HS-5 (cell line): ENCODE measurements around the gene TOM1L2.
"Not testable (repeated sequence)": the region's sequence is repeated elsewhere in the genome, so short reads cannot be mapped to it uniquely, and the experiment has no call there.

ENCODE experiments used
- DNase-seq: peaks from one replicate; pipeline ENCODE4 v3.0.0-alpha.2; 2012; ENCODE audit warnings: low read depth

The TOM1L2 gene

GRCh38 chr17:17818088-17818526, 154.1 kb downstream of the TOM1L2 start:
- no peak for DNase-seq

- DNase-seq: no peak
Measured at GRCh38 chr17:17817552-17817947, 154.7 kb downstream of the TOM1L2 start.

- no peak for DNase-seq
Measured at GRCh38 chr17:17816831-17817551, 155.2 kb downstream of the TOM1L2 start.

GRCh38 chr17:17816240-17816814, 155.9 kb downstream of the TOM1L2 start:
- no peak for DNase-seq

- no peak for DNase-seq
Measured at GRCh38 chr17:17815436-17816200, 156.6 kb downstream of the TOM1L2 start.

GRCh38 chr17:17815062-17815406, 157.2 kb downstream of the TOM1L2 start:
- DNase-seq: no peak

- DNase-seq: no peak
Measured at GRCh38 chr17:17814162-17815061, 157.8 kb downstream of the TOM1L2 start.

GRCh38 chr17:17813725-17814095, 158.5 kb downstream of the TOM1L2 start:
- DNase-seq: no peak

- no peak for DNase-seq
Measured at GRCh38 chr17:17813055-17813724, 159.0 kb downstream of the TOM1L2 start.

- no peak for DNase-seq
Measured at GRCh38 chr17:17812211-17813054, 159.8 kb downstream of the TOM1L2 start.

- no peak for DNase-seq
Measured at GRCh38 chr17:17811381-17812210, 160.6 kb downstream of the TOM1L2 start.

- DNase-seq: no peak
Measured at GRCh38 chr17:17810895-17811248, 161.3 kb downstream of the TOM1L2 start.

GRCh38 chr17:17810084-17810894, 161.9 kb downstream of the TOM1L2 start:
- no peak for DNase-seq

GRCh38 chr17:17809531-17810083, 162.6 kb downstream of the TOM1L2 start:
- no peak for DNase-seq

GRCh38 chr17:17808706-17809432, 163.3 kb downstream of the TOM1L2 start:
- DNase-seq: no peak

GRCh38 chr17:17808200-17808599, 164.0 kb downstream of the TOM1L2 start:
- not testable (repeated sequence) for DNase-seq

- no peak for DNase-seq
Measured at GRCh38 chr17:17807440-17807839, 164.8 kb downstream of the TOM1L2 start.
